GM12892 (cell line): Measurements from ENCODE around the gene CLIC4.
"Not testable (repeated sequence)": the region's sequence is repeated elsewhere in the genome, so short reads cannot be mapped to it uniquely, and the experiment has no call there.

Experiments used
- POLR2A ChIP-seq: IDR thresholded peaks from 2 replicates; pipeline ENCODE4 v1.6.1; 2011; ENCODE audit warnings: low read depth, low read length, control low read depth
- TAF1 ChIP-seq: IDR thresholded peaks from 2 replicates; pipeline ENCODE4 v1.6.1; 2011; ENCODE audit warnings: low read depth, mild to moderate bottlenecking, control low read depth, low read length, borderline replicate concordance

DNA sequence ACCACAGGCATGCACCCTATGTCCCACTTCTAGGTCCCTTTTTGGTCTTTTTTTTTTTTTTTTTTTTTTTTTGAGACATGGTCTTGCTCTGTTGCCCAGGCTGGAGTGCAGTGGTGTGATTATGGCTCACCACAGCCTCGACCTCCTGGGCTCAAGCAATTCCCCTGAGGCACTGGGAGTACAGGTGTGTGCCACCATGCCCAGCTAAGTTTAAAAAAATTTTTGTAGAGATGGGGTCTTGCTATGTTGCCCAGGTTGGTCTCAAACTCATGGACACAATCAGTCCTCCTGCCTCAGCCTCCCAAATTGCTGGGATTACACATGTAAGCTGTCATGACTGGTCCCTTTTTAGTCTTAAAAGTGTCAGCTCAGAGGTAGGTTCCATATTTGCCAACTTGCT, 75.0 kb downstream of the CLIC4 start:
- TF ChIP-seq POLR2A, TAF1: not testable (repeated sequence)
